PC-3 (cell line): ENCODE measurements around the gene TSHZ2. TPM values are rescaled to one million over a fixed set of nuclear protein-coding genes. Genes with fewer than 3 reads are reported as not detected.

Source experiments
- ATAC-seq: fragments of 200-7000 bp; cut with Tn5 transposase; 2 replicates; pipeline ENCODE4 v1.9.1; 2020; ENCODE audit warnings: mild to moderate bottlenecking, moderate library complexity
- BruUV-seq: library from RNA; stranded (reverse); fragments of 400-500 nt; replicated peaks from 2 replicates; lab custom pipeline; 2021; lab: Mats Ljungman, UMichigan
- CTCF ChIA-PET: fragments of 300-600 bp; sonication (Branson Sonifier 250); formaldehyde crosslinking; loops from one replicate; lab custom pipeline; 2022; ENCODE audit warnings: antibody characterized with exemption; lab: Charles Lee
- POLR2A ChIA-PET: fragments of 300-600 bp; sonication (Branson Sonifier 250); formaldehyde crosslinking; loops from one replicate; lab custom pipeline; 2022; ENCODE audit warnings: antibody characterized with exemption; ENCODE audit not compliant: unreplicated experiment; lab: Charles Lee
- DNase-seq: peaks from one replicate; pipeline ENCODE4 v3.0.0-alpha.2; 2015
- H2AFZ ChIP-seq: fragments of 300-600 bp; sonication (generic); 2 replicates; pipeline ENCODE4 v1.6.0; 2016; ENCODE audit warnings: antibody characterized with exemption, low read length
- H3F3A ChIP-seq: fragments of 300-600 bp; sonication (generic); one replicate; pipeline ENCODE4 v1.6.0; 2017; ENCODE audit warnings: antibody characterized with exemption, low read length, control low read depth, mild to moderate bottlenecking; ENCODE audit not compliant: unreplicated experiment
- H3K27ac ChIP-seq: fragments of 300-600 bp; sonication (generic); 2 replicates; pipeline ENCODE4 v1.5.1; 2016; ENCODE audit warnings: mild to moderate bottlenecking, low read length
- H3K27me3 ChIP-seq: fragments of 300-600 bp; sonication (generic); 2 replicates; pipeline ENCODE4 v1.6.1; 2016; ENCODE audit warnings: low read length, mixed read lengths
- H3K36me3 ChIP-seq: fragments of 300-600 bp; sonication (generic); 2 replicates; pipeline ENCODE4 v1.6.1; 2016; ENCODE audit warnings: low read depth, mixed run types, low read length, mixed read lengths
- H3K4me1 ChIP-seq: fragments of 300-600 bp; sonication (generic); 2 replicates; pipeline ENCODE4 v1.5.1; 2016; ENCODE audit warnings: low read length; ENCODE audit not compliant: insufficient read depth
- H3K4me2 ChIP-seq: fragments of 300-600 bp; sonication (generic); 2 replicates; pipeline ENCODE4 v1.6.0; 2016; ENCODE audit warnings: low read length
- H3K4me3 ChIP-seq: fragments of 300-600 bp; sonication (generic); 2 replicates; pipeline ENCODE4 v1.5.1; 2016; ENCODE audit warnings: mild to moderate bottlenecking, low read length, mixed read lengths
- H3K79me2 ChIP-seq: fragments of 300-600 bp; sonication (generic); 2 replicates; pipeline ENCODE4 v1.6.1; 2017; ENCODE audit warnings: low read length, mixed read lengths
- H3K9ac ChIP-seq: fragments of 300-600 bp; sonication (generic); 2 replicates; pipeline ENCODE4 v1.6.0; 2016; ENCODE audit warnings: mild to moderate bottlenecking, low read length
- H3K9me2 ChIP-seq: fragments of 300-600 bp; sonication (generic); replicated peaks from 2 replicates; pipeline ENCODE4 v1.6.1; 2016; ENCODE audit warnings: mixed run types, low read length, mixed read lengths
- H3K9me3 ChIP-seq: fragments of 300-600 bp; sonication (generic); 2 replicates; pipeline ENCODE4 v1.6.1; 2016; ENCODE audit warnings: low read length, mixed read lengths
- H4K20me1 ChIP-seq: fragments of 300-600 bp; sonication (generic); 2 replicates; pipeline ENCODE4 v1.6.1; 2016; ENCODE audit warnings: low read length, mixed read lengths
- EZH2 ChIP-seq: fragments of 300-600 bp; sonication (generic); IDR thresholded peaks from one replicate; pipeline ENCODE4 v1.6.1; 2017; ENCODE audit warnings: antibody characterized with exemption, mild to moderate bottlenecking, low read length; ENCODE audit not compliant: unreplicated experiment
- EZH2phosphoT487 ChIP-seq: fragments of 300-600 bp; sonication (generic); IDR thresholded peaks from 2 replicates; pipeline ENCODE4 v1.6.1; 2018; ENCODE audit warnings: mild to moderate bottlenecking, antibody characterized with exemption, low read length, borderline replicate concordance
- intact Hi-C: fragments of 100-400 bp; cut with micrococcal nuclease; formaldehyde crosslinking; loops from 2 replicates; pipeline ENCODE4 v1.9.0; 2023
- total RNA-seq: library from RNA; depleted of rRNA; stranded (reverse); fragments of >200 nt; gene quantifications from 2 replicates; pipeline ENCODE4 v1.2.3, GENCODE V29; 2014
- TF ChIP-seq, protein P1 (sequence below): fragments of 300-600 bp; sonication (generic); conservative IDR thresholded peaks from 2 replicates; pipeline ENCODE4 v1.5.1; 2017; ENCODE audit warnings: antibody characterized with exemption, low read depth, mild to moderate bottlenecking, low read length

The TSHZ2 gene
- total RNA-seq, 1 experiment from 2014 or later = not detected

- no peak for TF ChIP-seq EZH2
- TF ChIP-seq EZH2phosphoT487 = no peak
- TF ChIP-seq, protein P1, sequence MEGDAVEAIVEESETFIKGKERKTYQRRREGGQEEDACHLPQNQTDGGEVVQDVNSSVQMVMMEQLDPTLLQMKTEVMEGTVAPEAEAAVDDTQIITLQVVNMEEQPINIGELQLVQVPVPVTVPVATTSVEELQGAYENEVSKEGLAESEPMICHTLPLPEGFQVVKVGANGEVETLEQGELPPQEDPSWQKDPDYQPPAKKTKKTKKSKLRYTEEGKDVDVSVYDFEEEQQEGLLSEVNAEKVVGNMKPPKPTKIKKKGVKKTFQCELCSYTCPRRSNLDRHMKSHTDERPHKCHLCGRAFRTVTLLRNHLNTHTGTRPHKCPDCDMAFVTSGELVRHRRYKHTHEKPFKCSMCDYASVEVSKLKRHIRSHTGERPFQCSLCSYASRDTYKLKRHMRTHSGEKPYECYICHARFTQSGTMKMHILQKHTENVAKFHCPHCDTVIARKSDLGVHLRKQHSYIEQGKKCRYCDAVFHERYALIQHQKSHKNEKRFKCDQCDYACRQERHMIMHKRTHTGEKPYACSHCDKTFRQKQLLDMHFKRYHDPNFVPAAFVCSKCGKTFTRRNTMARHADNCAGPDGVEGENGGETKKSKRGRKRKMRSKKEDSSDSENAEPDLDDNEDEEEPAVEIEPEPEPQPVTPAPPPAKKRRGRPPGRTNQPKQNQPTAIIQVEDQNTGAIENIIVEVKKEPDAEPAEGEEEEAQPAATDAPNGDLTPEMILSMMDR = no peak
- Histone ChIP-seq H3K9ac (no peak overlapping the region), H2AFZ (no peak overlapping the region), H3K4me1 (no peaks in the 10 kb centered on the region), H3K4me2 (no peak overlapping the region), H3K9me3 (no peaks in the 10 kb centered on the region), H3K27me3 (peaks cover 76% of the 10 kb centered on the region), H3K4me3 (no peak overlapping the region), H3K9me2 (no peaks in the 10 kb centered on the region), H3K36me3 (no peaks in the 10 kb centered on the region), H3K79me2 (no peaks in the 10 kb centered on the region), H4K20me1 (no peaks in the 10 kb centered on the region), H3K27ac (no peak overlapping the region), H3F3A (no peaks in the 10 kb centered on the region)
- no TSS peak for BruUV-seq
- POLR2A ChIA-PET = no interaction called here
- CTCF ChIA-PET = no interaction called here
- intact Hi-C loops = no loop called here
- no peak for DNase-seq
- no peak for ATAC-seq
Observed at GRCh38 chr20:53245574-53245973, 273.4 kb downstream of the TSHZ2 start.

GRCh38 chr20:53247468-53248103 lies 275.4 kb downstream of the TSHZ2 start:
- CTCF ChIA-PET = no interaction called here
- H3K9me3 ChIP-seq = no peaks in the 10 kb centered on the region
- H2AFZ ChIP-seq = no peak overlapping the region
- no peaks in the 10 kb centered on the region for H4K20me1 ChIP-seq
- no peak for DNase-seq
- TF ChIP-seq, protein P1 = no peak
- TF ChIP-seq EZH2phosphoT487 = no peak
- TF ChIP-seq EZH2 = no peak
- no TSS peak for BruUV-seq
- POLR2A ChIA-PET = no interaction called here
- H3K4me2 ChIP-seq = no peak overlapping the region
- H3F3A ChIP-seq = no peaks in the 10 kb centered on the region
- H3K27me3 ChIP-seq = peaks cover 92% of the 10 kb centered on the region
- H3K9ac ChIP-seq = no peak overlapping the region
- H3K9me2 ChIP-seq = no peaks in the 10 kb centered on the region
- H3K27ac ChIP-seq = no peak overlapping the region
- no peaks in the 10 kb centered on the region for H3K79me2 ChIP-seq
- no peaks in the 10 kb centered on the region for H3K36me3 ChIP-seq
- no peak overlapping the region for H3K4me3 ChIP-seq
- intact Hi-C loops = no loop called here
- H3K4me1 ChIP-seq = no peaks in the 10 kb centered on the region
- ATAC-seq = no peak

DNA sequence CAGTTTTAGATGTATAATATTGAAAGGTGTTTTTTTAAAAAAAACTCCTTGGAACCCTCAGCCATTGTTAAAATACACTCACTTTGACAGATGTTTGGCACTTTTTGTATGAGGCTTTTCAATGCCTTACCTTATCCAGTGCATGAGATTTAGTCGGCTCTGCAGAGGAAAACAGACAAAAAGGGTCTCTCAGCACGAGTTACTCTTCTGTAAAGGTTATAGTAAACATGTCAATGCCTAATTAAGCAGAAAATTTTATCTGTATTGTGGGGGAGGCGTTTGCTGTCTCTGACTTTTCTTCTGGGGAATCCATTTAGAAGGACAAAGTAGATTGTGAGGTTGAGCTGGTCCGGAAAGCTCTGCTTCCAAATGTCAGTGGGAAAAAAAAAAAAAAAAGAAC lies 278.3 kb downstream of the TSHZ2 start:
- Histone ChIP-seq H3K36me3 (no peaks in the 10 kb centered on the region), H2AFZ (no peak overlapping the region), H4K20me1 (no peaks in the 10 kb centered on the region), H3K4me2 (no peak overlapping the region), H3K79me2 (no peaks in the 10 kb centered on the region), H3K4me3 (no peak overlapping the region), H3K4me1 (no peaks in the 10 kb centered on the region), H3K9ac (no peak overlapping the region), H3K9me2 (no peaks in the 10 kb centered on the region), H3K9me3 (no peaks in the 10 kb centered on the region), H3K27me3 (peaks cover 92% of the 10 kb centered on the region), H3F3A (no peaks in the 10 kb centered on the region), H3K27ac (no peak overlapping the region)
- ChIA-PET CTCF (no interaction called here), POLR2A (no interaction called here)
- intact Hi-C loops = no loop called here
- TF ChIP-seq, protein P1 = no peak
- TF ChIP-seq EZH2phosphoT487 = no peak
- TF ChIP-seq EZH2 = no peak
- ATAC-seq (no peak), DNase-seq (no peak)
- BruUV-seq = no TSS peak
